ENCODE data around the gene IFNA10.
"Not testable (repeated sequence)": the region's sequence is repeated elsewhere in the genome, so short reads cannot be mapped to it uniquely, and the experiment has no call there.

Gene IFNA10

DNA sequence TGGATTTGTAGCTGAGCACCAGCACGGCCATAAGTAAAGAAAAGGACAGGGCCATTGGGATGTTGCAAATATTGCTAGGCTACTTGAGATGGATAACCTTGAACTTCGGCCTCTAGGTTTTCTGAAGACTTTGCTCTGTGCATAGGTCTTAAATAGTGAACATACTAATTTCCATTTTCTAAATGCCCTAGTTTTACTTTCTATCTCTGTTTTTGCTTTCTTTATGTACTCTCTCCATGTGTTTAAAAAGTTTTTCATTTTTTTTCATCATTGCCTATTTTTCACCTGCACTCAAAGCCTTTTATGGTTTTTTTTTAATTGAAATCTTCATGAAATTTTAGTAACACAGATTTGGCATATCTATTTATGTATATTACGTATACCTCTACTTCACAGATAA lies at the start of gene IFNA10:
Gene IFNA10, minus strand, starts transcription at position 101 of the 400 bp plus-strand sequence. Its CDS starts 46 bp downstream, at position 55.
- H2AFZ ChIP-seq (ENCODE audit: low read length); H3K4me1 ChIP-seq (ENCODE audit: low read length); H3K27me3 ChIP-seq (replicated peaks; ENCODE audit: insufficient read depth, low read length); H4K20me1 ChIP-seq (ENCODE audit: insufficient read depth, low read length); H3K4me2 ChIP-seq (ENCODE audit: low read depth, low read length); H3K4me3 ChIP-seq (ENCODE audit: low read length); H3K27ac ChIP-seq (ENCODE audit: low read length); H3K9me2 ChIP-seq (replicated peaks; ENCODE audit: insufficient read depth, low read length); H3K36me3 ChIP-seq (replicated peaks; ENCODE audit: insufficient read depth, low read length); DNase-seq; H3K79me2 ChIP-seq (ENCODE audit: low read length); H3K9me3 ChIP-seq (replicated peaks; ENCODE audit: insufficient read depth, low read length); H3K9ac ChIP-seq (ENCODE audit: low read length); H3F3A ChIP-seq (ENCODE audit: insufficient read depth, low read length): not testable (repeated sequence)

DNA sequence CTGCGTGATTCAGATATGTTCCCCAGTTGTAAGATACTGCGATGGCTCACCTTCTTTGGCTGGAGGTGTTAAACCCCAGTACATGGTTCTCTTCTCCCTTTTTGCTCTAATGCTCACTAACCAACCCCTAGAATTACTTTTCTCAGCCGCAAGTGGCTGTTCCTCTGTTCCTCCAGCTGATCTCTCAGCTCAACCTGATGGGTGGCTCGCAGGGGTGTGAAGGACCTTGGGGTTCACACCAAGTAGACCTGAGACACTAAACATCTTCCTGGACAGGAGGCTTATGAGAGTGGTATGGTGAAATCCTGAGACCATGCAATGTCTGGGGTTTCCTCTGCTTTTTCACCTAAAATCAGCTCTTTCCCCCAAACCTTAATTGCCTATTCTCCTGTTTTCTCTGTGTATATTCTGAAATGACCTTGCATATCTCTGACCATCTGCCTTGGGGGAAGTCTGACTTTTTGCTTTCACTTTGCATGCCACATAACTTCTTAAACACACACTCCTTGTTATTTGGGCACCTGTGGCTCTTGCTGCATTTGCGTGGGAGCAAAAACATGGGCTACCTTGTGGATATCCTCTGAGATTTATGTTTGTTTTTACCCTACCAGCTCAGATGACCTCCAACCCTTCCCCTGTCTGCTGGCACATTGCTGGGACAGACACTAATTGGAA lies 48.7 kb upstream of the IFNA10 start:
- no peak for TF ChIP-seq EZH2 (optimal IDR thresholded peaks at IDR 0.05; ENCODE audit: low read depth, low read length)
- TF ChIP-seq EZH2phosphoT487 (IDR thresholded peaks at IDR 0.05; ENCODE audit: low read length), result no peak
- TF ChIP-seq, protein P1, sequence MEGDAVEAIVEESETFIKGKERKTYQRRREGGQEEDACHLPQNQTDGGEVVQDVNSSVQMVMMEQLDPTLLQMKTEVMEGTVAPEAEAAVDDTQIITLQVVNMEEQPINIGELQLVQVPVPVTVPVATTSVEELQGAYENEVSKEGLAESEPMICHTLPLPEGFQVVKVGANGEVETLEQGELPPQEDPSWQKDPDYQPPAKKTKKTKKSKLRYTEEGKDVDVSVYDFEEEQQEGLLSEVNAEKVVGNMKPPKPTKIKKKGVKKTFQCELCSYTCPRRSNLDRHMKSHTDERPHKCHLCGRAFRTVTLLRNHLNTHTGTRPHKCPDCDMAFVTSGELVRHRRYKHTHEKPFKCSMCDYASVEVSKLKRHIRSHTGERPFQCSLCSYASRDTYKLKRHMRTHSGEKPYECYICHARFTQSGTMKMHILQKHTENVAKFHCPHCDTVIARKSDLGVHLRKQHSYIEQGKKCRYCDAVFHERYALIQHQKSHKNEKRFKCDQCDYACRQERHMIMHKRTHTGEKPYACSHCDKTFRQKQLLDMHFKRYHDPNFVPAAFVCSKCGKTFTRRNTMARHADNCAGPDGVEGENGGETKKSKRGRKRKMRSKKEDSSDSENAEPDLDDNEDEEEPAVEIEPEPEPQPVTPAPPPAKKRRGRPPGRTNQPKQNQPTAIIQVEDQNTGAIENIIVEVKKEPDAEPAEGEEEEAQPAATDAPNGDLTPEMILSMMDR (IDR thresholded peaks at IDR 0.05; ENCODE audit: low read length), result no peak
- Histone ChIP-seq H3K9me2 (replicated peaks; ENCODE audit: insufficient read depth, low read length) (no peaks in the 10 kb centered on the region), H3F3A (ENCODE audit: insufficient read depth, low read length) (no peaks in the 10 kb centered on the region), H3K27me3 (replicated peaks; ENCODE audit: insufficient read depth, low read length) (peaks cover 12% of the 10 kb centered on the region), H3K36me3 (replicated peaks; ENCODE audit: insufficient read depth, low read length) (no peaks in the 10 kb centered on the region), H3K4me1 (ENCODE audit: low read length) (no peaks in the 10 kb centered on the region), H4K20me1 (ENCODE audit: insufficient read depth, low read length) (no peaks in the 10 kb centered on the region), H3K4me3 (ENCODE audit: low read length) (no peak overlapping the region), H3K79me2 (ENCODE audit: low read length) (no peaks in the 10 kb centered on the region), H3K4me2 (ENCODE audit: low read depth, low read length) (no peak overlapping the region), H3K27ac (ENCODE audit: low read length) (no peak overlapping the region), H3K9ac (ENCODE audit: low read length) (no peak overlapping the region), H3K9me3 (replicated peaks; ENCODE audit: insufficient read depth, low read length) (no peaks in the 10 kb centered on the region), H2AFZ (ENCODE audit: low read length) (no peak overlapping the region)
- peak; percentile 6 for DNase-seq

DNA sequence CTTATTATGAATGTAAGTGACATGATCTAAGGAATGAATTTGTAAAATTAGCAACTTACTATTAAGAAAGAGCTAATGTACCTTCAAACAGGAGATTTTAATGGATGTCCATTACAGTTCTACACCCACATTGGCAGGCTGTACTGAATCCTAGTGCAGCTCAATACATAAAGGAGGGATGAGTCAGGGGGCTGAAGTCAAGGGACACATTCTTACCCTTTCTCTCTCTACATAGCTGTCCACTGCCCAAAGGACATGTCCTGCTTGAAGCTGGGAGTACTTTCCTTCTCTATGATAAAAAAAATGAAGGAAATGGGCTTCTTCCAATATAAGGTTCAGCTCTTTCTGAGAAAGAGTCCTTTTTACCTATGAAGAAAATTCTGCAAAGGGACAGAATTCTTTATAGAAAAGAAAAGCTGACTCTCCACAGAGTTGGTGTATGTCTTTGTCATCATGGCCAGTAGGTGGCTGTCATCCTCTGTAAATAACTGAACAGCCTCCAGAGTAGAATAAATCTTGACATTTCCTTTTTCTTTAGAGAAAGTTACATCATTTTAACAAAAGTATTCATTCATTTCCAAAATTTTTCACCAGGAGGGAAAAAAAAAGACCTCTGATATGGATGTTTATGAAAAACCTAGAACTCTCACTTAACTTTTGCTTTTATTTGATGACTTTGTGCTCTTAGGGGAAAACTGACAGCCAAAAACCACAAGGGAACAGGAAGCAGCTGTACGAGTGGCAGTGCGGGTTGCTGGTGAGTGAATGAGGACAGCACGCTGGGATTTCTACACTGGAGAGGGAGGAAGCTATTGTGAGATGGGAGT lies 46.0 kb upstream of the IFNA10 start:
- Histone ChIP-seq H3K4me1 (ENCODE audit: low read length) (no peaks in the 10 kb centered on the region), H3K9me2 (replicated peaks; ENCODE audit: insufficient read depth, low read length) (no peaks in the 10 kb centered on the region), H3K9me3 (replicated peaks; ENCODE audit: insufficient read depth, low read length) (no peaks in the 10 kb centered on the region), H3K9ac (ENCODE audit: low read length) (no peak overlapping the region), H3F3A (ENCODE audit: insufficient read depth, low read length) (no peaks in the 10 kb centered on the region), H3K27me3 (replicated peaks; ENCODE audit: insufficient read depth, low read length) (peaks cover 18% of the 10 kb centered on the region), H2AFZ (ENCODE audit: low read length) (no peak overlapping the region), H4K20me1 (ENCODE audit: insufficient read depth, low read length) (no peaks in the 10 kb centered on the region), H3K27ac (ENCODE audit: low read length) (no peak overlapping the region), H3K4me2 (ENCODE audit: low read depth, low read length) (0 out of 2 replicates have a peak overlapping the region, but pooled peaks have one; percentile 12), H3K79me2 (ENCODE audit: low read length) (no peaks in the 10 kb centered on the region), H3K4me3 (ENCODE audit: low read length) (no peak overlapping the region), H3K36me3 (replicated peaks; ENCODE audit: insufficient read depth, low read length) (no peaks in the 10 kb centered on the region)
- DNase-seq, result peak; percentile 25
- no peak for TF ChIP-seq EZH2 (optimal IDR thresholded peaks at IDR 0.05; ENCODE audit: low read depth, low read length)
- TF ChIP-seq, protein P1 (IDR thresholded peaks at IDR 0.05; ENCODE audit: low read length), result peak; percentile 44
- no peak for TF ChIP-seq EZH2phosphoT487 (IDR thresholded peaks at IDR 0.05; ENCODE audit: low read length)
